GM19324 (cell line): Measurements from ENCODE around the gene MYO1E.
A peak's percentile ranks its signal among the peaks of the same experiment; 100 is the strongest.

ENCODE experiments used
- ATAC-seq: cut with Tn5 transposase; IDR thresholded peaks from one replicate; pipeline ENCODE4 v1.9.1; 2021; ENCODE audit warnings: mild to moderate bottlenecking, moderate library complexity; ENCODE audit not compliant: unreplicated experiment, low FRiP score

The MYO1E gene

DNA sequence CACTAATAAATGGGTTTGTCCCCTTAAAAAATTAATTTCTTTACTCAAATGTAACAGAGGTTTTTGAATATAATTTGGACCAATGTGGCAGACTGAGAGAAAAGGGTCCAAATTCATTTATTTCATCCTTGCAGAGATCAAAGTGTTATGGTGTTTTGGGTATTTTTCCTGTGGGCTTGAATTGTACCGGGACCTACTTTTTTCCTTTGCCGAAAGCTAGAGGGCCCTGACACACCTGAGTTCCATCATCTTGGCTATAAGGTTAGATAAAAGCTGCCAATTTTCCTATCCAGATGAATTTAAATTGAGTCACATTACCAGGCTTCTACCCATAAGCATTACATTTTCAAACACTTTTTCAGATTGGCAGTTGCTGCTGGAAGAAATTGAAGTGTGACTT is 266.8 kb downstream of the MYO1E start:
- ATAC-seq, result no peak

DNA sequence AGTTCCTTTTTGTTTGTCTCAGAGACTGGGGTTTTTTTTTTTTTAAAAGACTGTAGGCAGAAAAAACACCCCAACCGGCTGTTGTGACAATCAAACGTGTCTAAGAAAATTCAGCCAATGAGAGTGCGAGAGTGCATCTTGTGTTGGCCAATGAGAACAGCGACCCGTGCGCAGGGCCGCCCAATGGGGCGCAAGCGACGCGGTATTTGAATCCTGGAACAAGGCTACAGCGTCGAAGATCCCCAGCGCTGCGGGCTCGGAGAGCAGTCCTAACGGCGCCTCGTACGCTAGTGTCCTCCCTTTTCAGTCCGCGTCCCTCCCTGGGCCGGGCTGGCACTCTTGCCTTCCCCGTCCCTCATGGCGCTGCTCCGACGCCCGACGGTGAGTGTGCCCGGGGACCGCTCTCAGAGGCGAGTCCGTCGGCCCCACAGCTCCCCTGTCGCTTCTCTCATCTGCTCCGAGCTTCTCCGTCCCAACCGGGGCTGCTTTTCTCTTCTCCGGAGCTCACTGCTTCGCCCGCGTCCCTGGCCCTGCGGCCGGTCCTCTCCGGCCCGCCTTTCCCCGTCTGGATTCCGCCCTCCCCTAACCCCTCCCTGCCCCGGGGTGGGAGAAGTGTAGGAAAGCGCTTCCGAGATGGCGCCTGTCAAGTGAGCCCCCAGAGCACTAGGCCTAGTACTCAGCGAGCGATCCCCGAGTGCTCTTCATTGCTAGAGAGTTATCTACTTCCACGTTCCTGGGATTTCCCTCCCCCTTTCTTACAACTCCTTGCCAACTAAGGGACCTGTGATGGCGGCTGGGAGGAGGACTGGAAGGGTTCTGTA is 267.5 kb downstream of the MYO1E start, which contains the start of gene CCNB2:
Gene CCNB2 (plus strand): TSS at position 235 of the 821 bp plus-strand sequence. CDS start 123 bp downstream, at position 358.
- ATAC-seq, result peak; percentile 96

DNA sequence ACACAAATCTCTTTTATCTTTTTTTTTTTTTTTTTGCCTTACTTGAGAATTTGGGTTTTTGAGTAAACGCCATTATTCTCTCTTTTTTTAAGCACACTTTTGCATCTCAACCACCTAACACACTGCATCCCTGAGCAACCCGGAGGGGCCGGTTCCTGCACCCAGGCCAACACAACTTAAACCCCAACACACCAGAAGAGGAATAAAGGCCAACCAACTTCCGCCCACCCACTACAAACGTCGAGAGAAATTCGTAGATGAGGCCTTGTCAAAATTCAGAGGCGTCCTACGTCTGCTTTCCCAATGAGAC is 268.1 kb downstream of the MYO1E start:
- peak; percentile 33 for ATAC-seq

DNA sequence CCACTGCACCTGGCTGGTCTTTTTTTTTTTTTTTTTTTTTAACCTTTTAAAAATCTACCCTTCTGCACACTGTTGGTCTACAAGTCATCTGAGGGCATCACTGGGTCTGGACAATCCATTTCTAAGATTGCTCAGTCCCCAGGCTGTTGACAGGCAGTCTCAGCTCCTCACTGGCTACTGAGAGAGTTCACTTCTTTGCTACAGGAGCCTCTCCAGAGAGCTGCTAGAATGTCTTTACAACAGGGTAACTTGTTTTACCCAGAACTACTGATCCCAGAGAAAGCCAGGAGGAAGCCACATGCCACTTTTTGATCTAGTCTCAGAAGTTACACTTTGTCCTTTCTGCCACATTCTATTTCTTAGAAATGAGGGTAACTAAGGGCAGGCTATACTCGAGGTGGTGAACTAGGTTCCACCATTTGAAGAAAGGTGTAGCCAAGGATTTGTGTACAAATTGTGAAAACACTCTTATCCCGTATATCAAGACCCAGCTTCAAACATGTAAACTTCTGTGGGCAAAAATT is 273.4 kb downstream of the MYO1E start:
- no peak for ATAC-seq

DNA sequence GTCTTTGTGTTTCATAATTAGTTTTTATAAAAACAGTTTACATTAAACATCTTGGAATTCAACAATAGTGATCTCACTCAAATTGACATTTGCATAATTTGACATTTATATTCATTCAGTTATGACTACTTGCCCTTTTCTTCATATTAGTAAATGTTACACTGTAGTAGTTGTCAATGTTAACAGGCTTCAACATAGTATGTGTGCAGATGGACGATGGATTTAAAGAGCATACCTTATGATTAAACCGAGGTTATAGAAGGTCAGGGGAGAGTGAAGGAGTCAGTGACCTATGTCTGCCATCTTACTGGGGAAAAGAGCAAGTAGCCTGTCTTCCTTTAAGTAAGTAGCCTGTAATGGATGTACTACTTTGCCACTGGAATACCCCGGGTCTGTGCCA is 276.2 kb downstream of the MYO1E start:
- ATAC-seq, result no peak

DNA sequence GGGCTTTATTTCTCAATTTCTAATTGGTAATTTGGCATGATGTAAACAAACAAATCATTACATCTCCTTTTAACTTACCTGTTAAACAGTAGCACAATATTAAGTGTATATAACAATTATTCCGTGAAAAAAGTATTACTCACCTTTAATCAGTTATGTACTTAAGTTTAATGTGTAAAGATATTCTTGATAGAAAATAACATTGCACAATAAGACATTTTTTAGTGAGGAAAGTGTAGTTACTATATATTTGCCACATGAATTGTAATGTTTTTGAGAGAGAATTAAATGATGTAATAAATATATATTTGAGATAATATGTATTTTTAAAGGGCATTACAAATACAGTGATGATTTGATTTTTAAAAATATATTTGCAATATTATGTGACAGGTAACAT is 278.6 kb downstream of the MYO1E start:
- no peak for ATAC-seq

DNA sequence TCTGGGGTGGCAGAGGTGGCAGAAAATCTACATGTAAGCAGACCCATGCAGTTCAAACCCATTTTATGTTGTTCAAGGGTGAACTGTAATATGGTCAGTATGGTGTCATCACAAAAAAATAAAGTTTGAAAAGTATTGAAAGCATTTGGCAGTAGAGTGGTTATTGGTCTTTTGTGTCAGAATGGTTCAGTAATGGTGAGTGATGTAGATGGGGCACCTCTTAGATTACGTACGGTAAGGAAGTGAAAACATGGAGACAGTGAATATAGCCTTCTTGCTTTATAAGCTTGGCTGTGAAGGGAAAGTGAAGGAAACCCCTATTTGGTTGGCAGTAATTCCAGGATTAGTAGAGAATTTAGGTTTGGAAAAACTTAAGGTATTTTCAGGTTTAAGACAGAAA is 284.9 kb downstream of the MYO1E start:
- no peak for ATAC-seq
